RWPE2 (cell line): ENCODE measurements around the gene DACT1.

Experiments used
- ATAC-seq: fragments of 200-7000 bp; cut with Tn5 transposase; 3 replicates; pipeline ENCODE4 v1.9.1; 2021; ENCODE audit warnings: low read depth
- DNase-seq: peaks from one replicate; pipeline ENCODE4 v3.0.0-alpha.2; 2020; ENCODE audit warnings: low spot score
- H3K27ac ChIP-seq: fragments of 450-650 bp; 2 replicates; pipeline ENCODE4 v1.5.1; 2017; ENCODE audit warnings: mild to moderate bottlenecking; ENCODE audit not compliant: poor library complexity, severe bottlenecking
- H3K27me3 ChIP-seq: fragments of 250-450 bp; sonication (Bioruptor Pico); 2 replicates; pipeline ENCODE4 v1.5.1; 2021; ENCODE audit warnings: mild to moderate bottlenecking, moderate library complexity; ENCODE audit not compliant: insufficient read depth, poor library complexity, severe bottlenecking
- H3K36me3 ChIP-seq: fragments of 250-450 bp; sonication (Bioruptor Pico); 2 replicates; pipeline ENCODE4 v1.5.1; 2020; ENCODE audit warnings: low read depth, mild to moderate bottlenecking, moderate library complexity
- H3K4me1 ChIP-seq: fragments of 250-450 bp; sonication (Bioruptor Pico); 2 replicates; pipeline ENCODE4 v1.5.1; 2021; ENCODE audit warnings: mild to moderate bottlenecking, moderate library complexity; ENCODE audit not compliant: insufficient read depth, poor library complexity, severe bottlenecking
- H3K4me3 ChIP-seq: fragments of 250-450 bp; sonication (Bioruptor Pico); 2 replicates; pipeline ENCODE4 v1.5.1; 2021; ENCODE audit warnings: mild to moderate bottlenecking, moderate library complexity; ENCODE audit not compliant: severe bottlenecking
- H3K9me3 ChIP-seq: fragments of 250-450 bp; sonication (Bioruptor Pico); 2 replicates; pipeline ENCODE4 v1.5.1; 2021; ENCODE audit warnings: mild to moderate bottlenecking, moderate library complexity; ENCODE audit not compliant: severe bottlenecking
- TF ChIP-seq, protein P1 (sequence below): fragments of 450-650 bp; IDR thresholded peaks from one replicate; pipeline ENCODE4 v1.5.1; 2017; ENCODE audit warnings: mild to moderate bottlenecking, moderate library complexity; ENCODE audit not compliant: poor library complexity, severe bottlenecking

DACT1 gene

GRCh38 chr14:58641509-58641908 is 3.7 kb downstream of the DACT1 start:
- DNase-seq (no peak), ATAC-seq (no peak)
- no peak overlapping the region for H3K27ac ChIP-seq
- H3K4me3 ChIP-seq: no peak overlapping the region
- TF ChIP-seq, protein P1, sequence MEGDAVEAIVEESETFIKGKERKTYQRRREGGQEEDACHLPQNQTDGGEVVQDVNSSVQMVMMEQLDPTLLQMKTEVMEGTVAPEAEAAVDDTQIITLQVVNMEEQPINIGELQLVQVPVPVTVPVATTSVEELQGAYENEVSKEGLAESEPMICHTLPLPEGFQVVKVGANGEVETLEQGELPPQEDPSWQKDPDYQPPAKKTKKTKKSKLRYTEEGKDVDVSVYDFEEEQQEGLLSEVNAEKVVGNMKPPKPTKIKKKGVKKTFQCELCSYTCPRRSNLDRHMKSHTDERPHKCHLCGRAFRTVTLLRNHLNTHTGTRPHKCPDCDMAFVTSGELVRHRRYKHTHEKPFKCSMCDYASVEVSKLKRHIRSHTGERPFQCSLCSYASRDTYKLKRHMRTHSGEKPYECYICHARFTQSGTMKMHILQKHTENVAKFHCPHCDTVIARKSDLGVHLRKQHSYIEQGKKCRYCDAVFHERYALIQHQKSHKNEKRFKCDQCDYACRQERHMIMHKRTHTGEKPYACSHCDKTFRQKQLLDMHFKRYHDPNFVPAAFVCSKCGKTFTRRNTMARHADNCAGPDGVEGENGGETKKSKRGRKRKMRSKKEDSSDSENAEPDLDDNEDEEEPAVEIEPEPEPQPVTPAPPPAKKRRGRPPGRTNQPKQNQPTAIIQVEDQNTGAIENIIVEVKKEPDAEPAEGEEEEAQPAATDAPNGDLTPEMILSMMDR: peak; percentile 28
- no peaks in the 10 kb centered on the region for H3K4me1 ChIP-seq
- peaks cover 12% of the 10 kb centered on the region for H3K27me3 ChIP-seq
- H3K36me3 ChIP-seq: no peaks in the 10 kb centered on the region
- H3K9me3 ChIP-seq: no peaks in the 10 kb centered on the region

DNA sequence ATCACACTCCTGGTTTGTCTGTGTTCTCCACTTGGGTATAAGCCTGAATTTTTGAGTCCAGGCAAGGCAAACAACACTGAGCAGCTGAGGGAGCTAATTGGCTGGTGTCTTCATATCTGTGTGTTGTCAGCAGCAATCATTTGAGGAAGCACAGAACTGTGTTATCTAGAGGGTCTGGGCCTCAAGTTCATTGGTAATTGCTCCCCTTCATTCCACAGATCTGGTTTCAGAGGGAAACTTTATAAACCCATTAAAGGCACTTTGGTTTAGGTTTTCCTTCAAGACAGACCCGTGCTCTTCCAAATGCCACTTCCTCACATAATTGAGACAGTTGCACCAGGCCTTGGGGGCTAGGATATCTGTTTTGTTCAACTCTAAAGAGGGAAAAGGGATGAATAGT is 5.6 kb downstream of the DACT1 start:
- peaks cover 12% of the 10 kb centered on the region for H3K27me3 ChIP-seq
- H3K4me1 ChIP-seq: no peaks in the 10 kb centered on the region
- 0 out of 2 replicates have a peak, but pooled peaks cover 4% of the 10 kb centered on the region for H3K36me3 ChIP-seq
- TF ChIP-seq, protein P1: no peak
- DNase-seq (no peak), ATAC-seq (no peak)
- no peaks in the 10 kb centered on the region for H3K9me3 ChIP-seq
- H3K27ac ChIP-seq: no peak overlapping the region
- H3K4me3 ChIP-seq: no peak overlapping the region

GRCh38 chr14:58645641-58646040 is 7.9 kb downstream of the DACT1 start:
- TF ChIP-seq, protein P1: no peak
- H3K36me3 ChIP-seq: 0 out of 2 replicates have a peak, but pooled peaks cover 4% of the 10 kb centered on the region
- no peak overlapping the region for H3K27ac ChIP-seq
- H3K9me3 ChIP-seq: no peaks in the 10 kb centered on the region
- no peak overlapping the region for H3K4me3 ChIP-seq
- no peak for DNase-seq
- H3K4me1 ChIP-seq: no peaks in the 10 kb centered on the region
- no peak for ATAC-seq
- no peaks in the 10 kb centered on the region for H3K27me3 ChIP-seq

GRCh38 chr14:58646479-58646878 is 8.7 kb downstream of the DACT1 start:
- H3K4me1 ChIP-seq: no peaks in the 10 kb centered on the region
- TF ChIP-seq, protein P1: no peak
- H3K4me3 ChIP-seq: no peak overlapping the region
- DNase-seq: no peak
- H3K27ac ChIP-seq: no peak overlapping the region
- no peak for ATAC-seq
- H3K9me3 ChIP-seq: no peaks in the 10 kb centered on the region
- no peaks in the 10 kb centered on the region for H3K27me3 ChIP-seq
- H3K36me3 ChIP-seq: 0 out of 2 replicates have a peak, but pooled peaks cover 4% of the 10 kb centered on the region

GRCh38 chr14:58647777-58648176 is 10.0 kb downstream of the DACT1 start:
- ATAC-seq: no peak
- H3K36me3 ChIP-seq: 0 out of 2 replicates have a peak, but pooled peaks cover 4% of the 10 kb centered on the region

More at GRCh38 chr14:58647777-58648176, 10.0 kb downstream of the DACT1 start:
- no peak overlapping the region for H3K4me3 ChIP-seq
- no peaks in the 10 kb centered on the region for H3K4me1 ChIP-seq
- DNase-seq: no peak
- no peaks in the 10 kb centered on the region for H3K9me3 ChIP-seq
- H3K27ac ChIP-seq: no peak overlapping the region
- TF ChIP-seq, protein P1: no peak
- no peaks in the 10 kb centered on the region for H3K27me3 ChIP-seq
